ENCODE results near the gene PITX2.

The PITX2 gene

GRCh38 chr4:110622841-110623717, at the start of gene PITX2:
Gene PITX2, minus strand, starts transcription at chr4:110623077. Its CDS starts 617 bp downstream, at chr4:110622460.
- DNase-seq (ENCODE audit: low read depth) = peak; percentile 37

- no peak for DNase-seq (ENCODE audit: low read depth)
These were observed 48.8 kb upstream of the PITX2 start for GRCh38 chr4:110671679-110672078.

DNA sequence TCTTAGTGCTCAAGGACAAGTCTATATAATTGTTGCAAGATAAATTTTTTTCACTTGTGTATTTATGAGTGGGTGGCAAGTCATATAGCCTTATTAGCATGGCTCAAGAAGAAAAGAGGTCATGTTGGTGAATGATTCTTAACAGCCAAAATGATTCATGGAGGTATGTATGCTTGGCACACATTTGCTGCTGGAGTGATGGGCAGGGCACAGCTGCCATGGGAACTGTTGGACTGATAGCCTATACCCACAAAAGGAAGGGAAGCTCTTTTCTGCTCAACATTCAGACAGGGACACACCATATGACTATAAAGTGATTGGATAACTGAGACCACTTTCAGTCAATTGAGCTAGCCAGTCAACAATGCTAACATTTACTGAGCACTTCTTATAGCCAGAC, 46.8 kb upstream of the PITX2 start:
- DNase-seq (ENCODE audit: low read depth) = no peak

DNA sequence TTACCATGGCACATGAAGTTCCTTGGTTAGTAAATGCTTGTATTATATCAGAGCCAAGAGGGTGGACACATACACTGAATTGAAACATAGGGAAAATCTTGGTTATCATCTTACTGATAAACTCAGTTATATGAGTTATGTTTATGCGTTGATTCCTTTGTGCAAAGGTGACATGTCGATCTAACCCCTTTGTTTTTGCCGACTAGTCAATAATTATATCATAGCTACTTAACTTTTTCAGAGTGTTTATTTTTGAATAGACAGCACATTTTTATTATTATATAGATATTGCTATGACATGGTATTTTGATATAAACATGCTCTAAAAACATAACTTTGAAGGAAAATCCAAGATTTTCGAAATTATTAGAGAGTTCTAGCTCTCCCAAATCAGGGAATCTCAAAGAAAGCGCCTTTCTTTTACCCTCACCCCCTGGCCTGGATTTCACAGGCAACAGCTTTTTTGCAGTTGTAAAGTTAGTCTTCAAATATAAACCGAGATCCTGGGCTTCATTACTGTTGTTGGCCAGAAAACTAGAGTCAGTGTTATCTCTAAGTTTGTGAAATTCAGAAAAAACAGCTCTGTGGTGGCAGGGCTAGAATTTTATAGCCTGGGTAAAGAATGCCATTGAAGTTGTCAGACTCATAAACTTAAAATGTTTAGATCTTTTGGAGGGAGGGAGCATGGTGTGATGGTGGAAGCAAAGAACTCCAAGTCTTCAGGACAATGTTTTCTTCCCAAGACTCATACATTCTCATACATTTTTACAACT, 45.8 kb upstream of the PITX2 start:
- DNase-seq (ENCODE audit: low read depth) = no peak

GRCh38 chr4:110667670-110668069, 44.8 kb upstream of the PITX2 start:
- no peak for DNase-seq (ENCODE audit: low read depth)

GRCh38 chr4:110666030-110666429, 43.2 kb upstream of the PITX2 start:
- no peak for DNase-seq (ENCODE audit: low read depth)

DNA sequence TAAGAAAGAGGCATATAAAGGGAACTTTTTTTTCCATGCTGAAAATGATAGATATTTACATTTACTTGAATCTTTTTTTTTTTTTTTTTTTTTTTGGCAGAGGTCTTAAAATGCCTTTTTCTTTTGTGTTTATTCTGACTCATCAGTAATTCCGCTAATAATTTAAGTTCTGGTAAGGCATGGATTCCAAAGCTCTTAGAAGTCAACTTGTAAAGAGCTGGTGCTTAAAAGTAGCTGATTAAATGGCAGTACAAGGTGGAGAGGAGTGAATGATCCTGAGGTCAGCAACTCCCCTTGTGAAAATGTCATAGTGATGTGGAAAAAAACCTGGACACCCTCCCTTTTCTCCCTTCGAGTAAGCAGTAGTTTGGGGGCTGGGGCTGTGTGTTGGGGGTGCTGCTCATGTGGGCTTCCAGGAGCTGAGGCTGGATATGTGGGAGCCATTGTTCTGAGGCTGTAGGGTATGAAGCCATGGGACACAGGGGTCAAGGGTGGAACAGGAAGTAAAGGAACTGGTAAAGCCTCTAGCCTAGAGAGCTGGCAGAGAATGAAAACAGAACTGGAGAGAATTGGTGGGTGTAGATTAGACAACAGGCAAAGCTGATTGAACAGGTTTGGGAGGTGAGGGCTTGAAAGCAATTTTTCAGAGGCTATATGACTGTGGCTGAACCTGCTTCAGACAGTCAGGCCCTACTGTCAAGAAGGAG, 41.0 kb upstream of the PITX2 start:
- no peak for DNase-seq (ENCODE audit: low read depth)

DNA sequence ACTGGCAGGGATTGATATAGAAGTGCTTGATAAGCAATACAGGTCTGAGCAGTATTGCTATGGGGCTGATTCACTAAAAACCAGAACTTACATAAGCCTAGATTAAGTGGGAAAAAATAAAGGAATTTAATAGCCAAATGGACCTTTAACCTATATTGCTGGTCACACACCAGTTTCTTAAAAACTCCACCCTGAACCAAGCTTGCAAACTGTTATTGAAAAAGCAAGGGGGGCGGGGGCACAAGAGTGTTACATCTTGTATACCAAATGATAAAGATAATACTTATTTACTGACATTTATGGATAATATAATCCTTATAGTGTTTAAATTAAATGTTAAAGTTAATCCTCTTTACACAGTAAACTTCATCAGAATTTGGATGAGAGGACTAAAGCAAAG, 40.3 kb upstream of the PITX2 start:
- no peak for DNase-seq (ENCODE audit: low read depth)

DNA sequence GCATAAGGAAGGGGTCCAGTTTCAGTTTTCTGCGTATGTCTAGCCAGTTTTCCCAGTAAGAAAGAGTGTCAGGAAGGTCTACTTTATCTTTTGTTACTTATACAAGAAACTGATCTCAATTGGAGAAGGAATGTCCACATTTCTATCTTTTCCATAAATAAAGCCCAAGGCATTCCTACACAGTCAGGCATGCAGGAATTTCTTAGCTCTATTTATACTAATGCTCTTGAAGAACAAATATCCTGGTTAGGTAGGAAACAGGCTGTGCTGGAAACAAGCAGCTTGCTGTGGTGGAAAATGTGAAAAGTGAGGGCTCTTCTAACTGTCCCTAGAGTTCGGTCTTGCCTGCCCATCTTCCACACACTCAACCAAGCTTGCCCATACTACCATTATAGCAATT, 37.9 kb upstream of the PITX2 start:
- DNase-seq (ENCODE audit: low read depth) = no peak

DNA sequence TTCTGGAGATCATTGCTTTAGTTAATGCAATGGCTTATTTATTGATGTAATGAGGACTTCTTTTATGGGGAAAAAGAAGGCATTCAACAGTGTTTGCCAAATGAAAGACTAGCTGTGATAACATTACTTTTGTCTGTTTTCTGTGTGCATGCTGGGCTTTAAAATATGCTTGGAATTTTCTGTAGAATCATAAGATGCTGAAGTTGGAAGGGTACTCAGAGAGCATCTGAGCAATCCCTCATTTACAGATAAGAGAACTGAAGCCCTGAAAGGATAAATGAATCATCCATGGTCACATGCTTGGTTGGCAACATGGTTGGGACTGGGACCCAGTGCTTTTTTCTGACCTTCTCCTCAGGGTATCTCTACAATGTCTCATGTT, 31.4 kb upstream of the PITX2 start:
- no peak for DNase-seq (ENCODE audit: low read depth)

- DNase-seq (ENCODE audit: low read depth) = no peak
These were observed 30.7 kb upstream of the PITX2 start for GRCh38 chr4:110653321-110654253.

DNA sequence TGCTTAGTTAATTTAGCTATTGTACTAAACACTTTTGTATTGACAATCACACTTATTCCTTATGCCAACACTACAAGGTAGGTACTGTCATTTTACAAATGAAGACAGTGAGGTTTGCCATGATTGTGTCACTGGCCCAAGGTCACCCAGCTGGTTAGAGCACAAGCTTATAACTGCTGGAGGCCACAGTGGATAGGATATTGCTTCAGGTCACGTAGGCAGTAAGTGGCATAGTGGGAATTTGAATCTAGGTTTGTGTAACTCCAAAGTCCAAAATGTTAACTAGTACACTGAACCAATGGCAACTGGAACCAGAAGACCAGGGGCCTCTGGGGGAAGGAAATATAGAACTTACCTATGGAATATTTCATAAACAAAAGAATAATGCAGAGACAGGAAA, 21.1 kb upstream of the PITX2 start:
- no peak for DNase-seq (ENCODE audit: low read depth)

- no peak for DNase-seq (ENCODE audit: low read depth)
These were observed 20.2 kb upstream of the PITX2 start for GRCh38 chr4:110643096-110643495.

GRCh38 chr4:110641218-110641617, 18.3 kb upstream of the PITX2 start:
- no peak for DNase-seq (ENCODE audit: low read depth)

DNA sequence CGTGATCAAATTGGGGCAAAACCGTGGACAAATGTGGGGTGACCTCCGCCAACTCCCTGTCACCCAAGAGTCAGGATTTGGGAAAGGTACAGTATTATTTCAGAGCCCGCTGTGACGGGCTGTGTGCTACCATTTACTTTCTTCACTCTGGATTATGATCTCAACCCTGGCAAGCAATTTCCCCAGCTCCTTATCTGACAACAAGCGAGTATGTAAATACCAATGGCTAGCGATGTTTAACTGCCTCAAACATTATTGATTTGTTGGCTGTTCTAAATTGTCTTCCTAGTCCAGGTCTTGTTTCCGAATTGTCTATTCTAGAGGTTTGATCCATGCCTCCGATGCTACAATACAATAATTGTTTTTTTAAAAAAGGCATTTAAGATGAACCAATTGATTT, 17.7 kb upstream of the PITX2 start:
- no peak for DNase-seq (ENCODE audit: low read depth)

DNA sequence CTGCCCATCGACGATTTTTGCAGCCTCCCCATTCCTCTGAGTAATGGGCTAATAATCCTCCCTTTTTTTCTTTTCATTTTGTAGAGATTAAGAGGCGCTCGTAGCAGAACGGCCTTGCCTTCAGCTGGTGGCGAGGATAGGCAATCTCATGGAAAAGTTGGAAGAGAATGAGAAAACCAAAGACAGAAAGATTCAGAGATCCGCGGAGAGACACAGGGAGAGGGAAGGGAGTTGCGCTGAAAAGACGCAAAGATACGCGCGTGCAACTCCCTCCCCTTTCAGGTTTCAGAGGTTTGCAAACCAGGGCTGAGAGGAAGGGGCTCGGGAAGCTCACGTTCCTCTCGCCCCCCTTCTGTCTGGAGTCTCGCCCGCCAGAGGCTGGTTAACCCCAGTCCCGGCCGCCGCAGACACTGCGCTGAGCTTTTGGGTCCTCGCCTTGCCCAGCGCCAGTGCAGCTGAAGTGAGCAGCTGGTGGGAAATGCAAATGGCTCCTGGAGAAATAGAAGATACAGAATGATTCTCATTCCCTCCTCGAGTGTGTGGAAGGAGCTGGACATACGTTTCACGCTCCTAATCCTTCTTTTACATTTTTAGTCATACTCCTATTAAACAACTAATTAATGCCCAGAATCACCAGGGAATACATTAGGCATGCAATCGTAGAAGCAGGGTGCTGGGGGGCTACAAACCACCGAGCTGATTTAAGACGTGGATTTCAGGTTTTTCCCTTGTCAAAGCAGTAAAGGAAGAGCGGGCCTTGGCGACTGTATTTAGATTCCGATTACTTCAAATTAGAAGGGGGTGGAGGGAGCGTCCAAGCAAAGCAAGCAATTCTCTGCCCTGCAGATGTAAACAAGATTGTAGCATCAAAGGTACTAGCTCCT, 16.6 kb upstream of the PITX2 start:
- DNase-seq (ENCODE audit: low read depth) = no peak

GRCh38 chr4:110638089-110638746, 15.3 kb upstream of the PITX2 start:
- DNase-seq (ENCODE audit: low read depth) = no peak

DNA sequence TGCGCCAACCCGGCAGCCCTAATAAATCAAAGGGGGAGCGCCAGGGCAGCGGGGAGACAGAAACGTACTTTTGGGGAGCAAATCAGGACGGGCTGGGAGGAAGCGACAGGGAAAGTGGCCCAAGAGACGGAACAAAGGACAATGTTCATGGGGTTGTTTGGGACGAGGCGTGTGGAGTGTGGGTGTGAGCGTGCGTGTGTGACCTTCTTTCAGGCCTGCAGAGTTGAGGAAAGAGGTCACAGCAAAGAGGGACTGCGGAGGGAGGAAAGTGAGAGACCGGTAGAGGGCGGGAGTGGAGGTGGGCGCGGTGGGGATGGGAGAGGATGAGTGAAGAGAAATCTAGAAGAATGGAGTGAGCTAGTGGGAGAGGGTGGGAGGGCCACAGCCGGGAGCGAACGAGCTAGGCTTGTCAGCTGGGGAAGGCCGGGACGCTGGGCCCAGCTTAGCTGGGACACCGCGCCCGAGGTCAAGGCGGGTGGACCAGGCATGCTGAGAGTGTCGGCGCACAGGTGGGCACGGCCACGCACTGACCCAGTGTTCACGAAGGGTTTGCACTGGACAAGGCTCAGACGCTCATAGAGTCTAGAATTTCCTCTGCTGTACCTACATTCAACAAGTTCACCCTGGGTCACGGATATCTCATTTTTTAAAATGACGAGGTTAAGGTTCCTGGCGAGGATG, 14.7 kb upstream of the PITX2 start:
- no peak for DNase-seq (ENCODE audit: low read depth)

DNA sequence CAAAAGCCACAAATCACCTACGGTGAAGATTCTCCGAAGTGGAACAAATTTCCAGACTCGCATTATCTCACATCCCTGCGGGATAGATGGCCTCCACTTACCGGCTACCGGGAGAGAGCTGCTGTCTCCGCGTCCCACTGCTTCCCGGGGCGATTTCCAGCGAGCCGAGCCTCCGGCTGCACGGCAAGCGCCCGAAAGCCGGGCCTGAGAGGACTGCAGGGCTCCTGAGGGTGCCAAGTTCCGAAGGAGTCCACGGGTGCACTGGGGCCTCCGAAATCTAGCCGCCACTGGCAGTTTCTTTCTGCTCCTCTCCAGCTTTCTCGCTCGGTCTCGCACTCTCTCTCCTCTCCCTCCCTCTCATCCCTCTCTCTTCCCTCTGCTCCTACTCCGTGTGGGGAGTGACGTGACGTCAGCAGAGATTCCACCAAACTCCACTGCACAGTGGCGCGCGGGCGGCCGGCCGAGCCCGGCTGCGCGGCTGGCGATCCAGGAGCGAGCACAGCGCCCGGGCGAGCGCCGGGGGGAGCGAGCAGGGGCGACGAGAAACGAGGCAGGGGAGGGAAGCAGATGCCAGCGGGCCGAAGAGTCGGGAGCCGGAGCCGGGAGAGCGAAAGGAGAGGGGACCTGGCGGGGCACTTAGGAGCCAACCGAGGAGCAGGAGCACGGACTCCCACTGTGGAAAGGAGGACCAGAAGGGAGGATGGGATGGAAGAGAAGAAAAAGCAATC, 14.0 kb upstream of the PITX2 start:
- no peak for DNase-seq (ENCODE audit: low read depth)
